ENCODE data around the gene ATP4A.

GRCh38 chr19:35528218-35529038 lies 35.0 kb downstream of the ATP4A start, which contains the start of gene SBSN:
- TF ChIP-seq SMC3 (conservative IDR thresholded peaks at IDR 0.05; ENCODE audit: insufficient read depth, low read depth, low read length) (no peak), NR2C2 (CRISPR knock-in tag; IDR thresholded peaks at IDR 0.05) (no peak), NR2C2 (tag; IDR thresholded peaks at IDR 0.05) (no peak), ZNF140 (CRISPR knock-in tag; IDR thresholded peaks at IDR 0.05) (no peak), CTCF (IDR thresholded peaks at IDR 0.05 in 2 of 3, conservative IDR thresholded peaks at IDR 0.05 in 1 of 3; ENCODE audit: insufficient read depth in 2 of 3, low read depth in 1 of 3, low read length in 3 of 3) (no peak), EGR1 (conservative IDR thresholded peaks at IDR 0.05) (no peak)
- TF ChIP-seq, protein P1, sequence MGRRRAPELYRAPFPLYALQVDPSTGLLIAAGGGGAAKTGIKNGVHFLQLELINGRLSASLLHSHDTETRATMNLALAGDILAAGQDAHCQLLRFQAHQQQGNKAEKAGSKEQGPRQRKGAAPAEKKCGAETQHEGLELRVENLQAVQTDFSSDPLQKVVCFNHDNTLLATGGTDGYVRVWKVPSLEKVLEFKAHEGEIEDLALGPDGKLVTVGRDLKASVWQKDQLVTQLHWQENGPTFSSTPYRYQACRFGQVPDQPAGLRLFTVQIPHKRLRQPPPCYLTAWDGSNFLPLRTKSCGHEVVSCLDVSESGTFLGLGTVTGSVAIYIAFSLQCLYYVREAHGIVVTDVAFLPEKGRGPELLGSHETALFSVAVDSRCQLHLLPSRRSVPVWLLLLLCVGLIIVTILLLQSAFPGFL (CRISPR knock-in tag; IDR thresholded peaks at IDR 0.05), result no peak

All from K562 (cell line).